GM12878 (cell line): Measurements from ENCODE around the gene THADA. TPM values are rescaled to one million over a fixed set of nuclear protein-coding genes. Genes with fewer than 3 reads are reported as not detected.
A peak's percentile ranks its signal among the peaks of the same experiment; 100 is the strongest.

Experiments used
- ASH2L ChIP-seq: fragments of 300-600, 200-600 bp; sonication (generic); IDR thresholded peaks from 2 replicates; pipeline ENCODE4 v1.6.1; 2017; ENCODE audit warnings: low read depth, mild to moderate bottlenecking, borderline replicate concordance
- BACH1 ChIP-seq: fragments of 450-650 bp; IDR thresholded peaks from 2 replicates; pipeline ENCODE4 v1.6.1; 2017; ENCODE audit warnings: mild to moderate bottlenecking, borderline replicate concordance
- CBFB ChIP-seq: IDR thresholded peaks from 2 replicates; pipeline ENCODE4 v1.6.1; 2016; ENCODE audit warnings: antibody characterized with exemption, low read depth
- CBX5 ChIP-seq: sonication (generic); IDR thresholded peaks from 2 replicates; pipeline ENCODE4 v1.6.1; 2016; ENCODE audit warnings: low read depth, moderate library complexity, mild to moderate bottlenecking, inconsistent platforms
- CHD4 ChIP-seq: fragments of 200-600 bp; sonication (generic); IDR thresholded peaks from 2 replicates; pipeline ENCODE4 v1.6.1; 2016; ENCODE audit warnings: mild to moderate bottlenecking
- CTCF ChIP-seq, 3 experiments: IDR thresholded peaks in 2 of 3; conservative IDR thresholded peaks in 1 of 3; 2 replicates each; pipeline ENCODE4 v1.5.1; 2011; ENCODE audit warnings: low read depth in 3 of 3, low read length in 3 of 3, mild to moderate bottlenecking in 3 of 3, control low read depth in 2 of 3, moderate library complexity in 2 of 3, inconsistent platforms in 1 of 3, mixed read lengths in 1 of 3; ENCODE audit not compliant: control insufficient read depth in 2 of 3, insufficient read depth in 1 of 3; ENCODE audit errors: extremely low read depth in 1 of 3
- ETV6 ChIP-seq, 2 experiments: fragments of 450-650 bp in 1 of 2; IDR thresholded peaks in 1 of 2; conservative IDR thresholded peaks in 1 of 2; 2 replicates each; pipeline ENCODE4 v1.6.1; 2014; ENCODE audit warnings: antibody characterized with exemption in 1 of 2, borderline replicate concordance in 1 of 2, low read depth in 1 of 2, mild to moderate bottlenecking in 1 of 2, moderate library complexity in 1 of 2
- IRF4 ChIP-seq: IDR thresholded peaks from 2 replicates; pipeline ENCODE4 v1.6.1; 2011; ENCODE audit warnings: low read depth, low read length
- JUNB ChIP-seq: IDR thresholded peaks from 2 replicates; pipeline ENCODE4 v1.6.1; 2016; ENCODE audit warnings: antibody characterized with exemption, mild to moderate bottlenecking
- KAT2A ChIP-seq: conservative IDR thresholded peaks from 2 replicates; pipeline ENCODE4 v1.6.1; 2011; ENCODE audit warnings: low read depth, low read length; ENCODE audit not compliant: control insufficient read depth
- RAD21 ChIP-seq: IDR thresholded peaks from 2 replicates; pipeline ENCODE4 v1.6.1; 2011; ENCODE audit warnings: mild to moderate bottlenecking, low read depth, low read length, moderate library complexity; ENCODE audit not compliant: insufficient read depth
- RB1 ChIP-seq: fragments of 450-650 bp; formaldehyde crosslinking; IDR thresholded peaks from 2 replicates; pipeline ENCODE4 v1.6.1; 2017; ENCODE audit warnings: mild to moderate bottlenecking, borderline replicate concordance
- RCOR1 ChIP-seq: conservative IDR thresholded peaks from 2 replicates; pipeline ENCODE4 v1.6.1; 2012; ENCODE audit warnings: low read depth, low read length, improper control_type of control experiment
- RUNX3 ChIP-seq: IDR thresholded peaks from 2 replicates; pipeline ENCODE4 v1.6.1; 2012; ENCODE audit warnings: low read length, inconsistent platforms
- SIX5 ChIP-seq: IDR thresholded peaks from 2 replicates; pipeline ENCODE4 v1.6.1; 2011; ENCODE audit warnings: mild to moderate bottlenecking, low read depth, low read length, moderate library complexity; ENCODE audit not compliant: severe bottlenecking
- SREBF1 ChIP-seq: IDR thresholded peaks from 2 replicates; pipeline ENCODE4 v1.6.1; 2012; ENCODE audit warnings: mild to moderate bottlenecking, low read length
- TCF7 ChIP-seq: IDR thresholded peaks from 2 replicates; pipeline ENCODE4 v1.6.1; 2014; ENCODE audit warnings: antibody characterized with exemption, borderline replicate concordance
- ZSCAN29 ChIP-seq: fragments of 450-650 bp; IDR thresholded peaks from 2 replicates; pipeline ENCODE4 v1.6.1; 2017; ENCODE audit warnings: mild to moderate bottlenecking, moderate library complexity
- polyA plus RNA-seq, 11 experiments: library from polyadenylated mRNA; depleted of rRNA in 4 of 11; unstranded in 6 of 11; stranded (reverse) in 5 of 11; fragments of >200 nt; fragmentation: Nextera tagmentation in 4 of 11; fragmentation: Illumina TruSeq in 1 of 11; extraction: Ambion mirVana in 4 of 11; extraction: Trizol in 1 of 11; gene quantifications; 1 replicate in 1 of 11; 2 replicates in 10 of 11; pipeline versions ENCODE4 v1.2.1 to v1.2.3, GENCODE V29; 2011 to 2016; ENCODE audit warnings: inconsistent platforms in 2 of 11, missing spikeins in 2 of 11, low read depth in 1 of 11
- total RNA-seq, 4 experiments: library from RNA; depleted of rRNA in 3 of 4; stranded (reverse); fragments of >200 nt in 3 of 4; fragmentation: Illumina TruSeq in 1 of 4; extraction: Trizol in 1 of 4; gene quantifications; 2 replicates each; pipeline versions ENCODE4 v1.2.1 to v1.2.3, GENCODE V29; 2013 to 2021

Gene THADA
- total and polyA plus RNA-seq, 10 of the 15 experiments (the other 5 are each of a cell fraction or from before 2014, with no cell fraction given) = 14.6 to 33.2 (median 23.2) TPM

- TF ChIP-seq CTCF (IDR thresholded peaks at IDR 0.05 in 2 of 3, conservative IDR thresholded peaks at IDR 0.05 in 1 of 3; ENCODE audit: control insufficient read depth in 2 of 3, extremely low read depth in 1 of 3, insufficient read depth in 1 of 3, low read depth in 3 of 3, low read length in 3 of 3) (no peak), ZSCAN29 (peak; percentile 94), SREBF1 (no peak), IRF4 (0 out of 2 replicates have a peak, but pooled peaks have one; percentile 62), RUNX3 (peak; percentile 97), BACH1 (peak; percentile 68; the same call in 1 of the 2 replicates), KAT2A (no peak), SIX5 (no peak), ASH2L (no peak), ETV6 (conservative IDR thresholded peaks at IDR 0.05 in 1 of 2, IDR thresholded peaks at IDR 0.05 in 1 of 2; ENCODE audit: borderline replicate concordance in 1 of 2, low read depth in 1 of 2) (peak in 1 of 2 experiments; percentile 92; a peak in 2 of 4 replicates), CBX5 (no peak), CBFB (peak; percentile 74), JUNB (peak; percentile 84), RAD21 (peak; percentile 17; the same call in 1 of the 2 replicates), TCF7 (0 out of 2 replicates have a peak, but pooled peaks have one; percentile 15), RCOR1 (no peak), CHD4 (no peak), RB1 (no peak)
Observed at GRCh38 chr2:43482961-43483360, 112.9 kb downstream of the THADA start (continued).
